DMS 273 treated with DMSO at 0.1 percent for 48 hours (cell line): Measurements from ENCODE around the gene RANBP3.
"Not testable (repeated sequence)": the region's sequence is repeated elsewhere in the genome, so short reads cannot be mapped to it uniquely, and the experiment has no call there.

Experiments used
- DNase-seq: peaks from one replicate; lab custom pipeline; 2025; lab: John Stamatoyannopoulos, UW

Gene RANBP3, protein sequence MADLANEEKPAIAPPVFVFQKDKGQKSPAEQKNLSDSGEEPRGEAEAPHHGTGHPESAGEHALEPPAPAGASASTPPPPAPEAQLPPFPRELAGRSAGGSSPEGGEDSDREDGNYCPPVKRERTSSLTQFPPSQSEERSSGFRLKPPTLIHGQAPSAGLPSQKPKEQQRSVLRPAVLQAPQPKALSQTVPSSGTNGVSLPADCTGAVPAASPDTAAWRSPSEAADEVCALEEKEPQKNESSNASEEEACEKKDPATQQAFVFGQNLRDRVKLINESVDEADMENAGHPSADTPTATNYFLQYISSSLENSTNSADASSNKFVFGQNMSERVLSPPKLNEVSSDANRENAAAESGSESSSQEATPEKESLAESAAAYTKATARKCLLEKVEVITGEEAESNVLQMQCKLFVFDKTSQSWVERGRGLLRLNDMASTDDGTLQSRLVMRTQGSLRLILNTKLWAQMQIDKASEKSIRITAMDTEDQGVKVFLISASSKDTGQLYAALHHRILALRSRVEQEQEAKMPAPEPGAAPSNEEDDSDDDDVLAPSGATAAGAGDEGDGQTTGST

GRCh38 chr19:5977785-5978605 is at the start of gene RANBP3:
TSS of gene RANBP3 (minus strand) at chr19:5978140. CDS start at chr19:5978082, 58 bp downstream.
- peak; percentile 96 for DNase-seq

DNA sequence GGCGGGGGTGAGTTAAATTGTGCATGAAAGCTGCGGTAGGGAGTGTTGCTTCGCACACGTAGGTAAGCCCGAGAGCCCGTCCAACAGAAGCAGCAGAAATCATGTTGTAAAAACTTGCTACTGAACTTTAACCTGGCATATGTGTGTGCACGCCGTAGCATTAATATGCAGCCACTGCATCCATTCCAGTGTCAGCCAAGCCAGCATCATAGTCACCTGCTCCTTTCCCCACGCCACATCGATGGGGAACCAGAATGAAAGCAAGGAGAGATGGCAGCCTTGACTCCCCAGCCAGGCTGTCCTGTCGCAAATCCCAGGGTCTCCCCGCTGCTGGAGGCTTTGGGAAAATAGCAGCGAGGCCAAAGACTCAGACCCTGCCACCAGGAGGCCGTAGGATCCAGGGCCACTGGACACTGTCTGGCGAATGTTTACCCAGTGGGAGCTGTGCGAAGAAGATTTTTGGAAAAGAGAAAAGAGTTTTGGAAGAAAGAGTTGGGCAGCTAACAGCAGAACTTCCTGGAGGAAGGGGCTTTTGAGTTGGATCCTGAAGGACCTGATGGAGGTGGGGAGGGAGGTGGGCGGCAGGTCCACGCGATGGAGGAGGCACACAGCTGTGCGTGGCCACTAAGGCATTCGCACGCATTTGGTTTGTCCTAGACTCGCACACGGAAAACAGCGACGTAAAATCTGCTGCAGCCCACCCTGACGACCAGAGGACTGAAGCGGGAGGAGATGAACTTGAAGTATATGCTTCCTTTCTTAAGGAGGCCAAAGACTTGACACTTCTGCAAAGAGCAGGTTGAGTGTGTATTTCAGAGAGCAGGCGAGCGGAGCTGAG is 48.7 kb upstream of the RANBP3 start:
- DNase-seq: no peak

DNA sequence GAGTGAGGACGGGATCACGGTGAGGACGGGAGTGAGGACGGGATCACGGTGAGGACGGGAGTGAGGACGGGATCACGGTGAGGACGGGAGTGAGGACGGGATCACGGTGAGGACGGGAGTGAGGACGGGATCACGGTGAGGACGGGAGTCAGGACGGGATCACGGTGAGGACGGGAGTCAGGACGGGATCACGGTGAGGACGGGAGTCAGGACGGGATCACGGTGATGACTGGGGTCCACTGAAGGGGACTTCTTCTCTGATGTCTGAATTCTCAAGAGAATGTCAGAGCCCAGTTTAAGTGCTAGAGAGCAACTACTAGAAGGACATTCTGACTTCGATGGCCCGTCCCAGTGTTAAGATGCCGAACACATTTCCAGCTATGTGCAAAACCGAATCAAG is 46.8 kb upstream of the RANBP3 start:
- DNase-seq: not testable (repeated sequence)

DNA sequence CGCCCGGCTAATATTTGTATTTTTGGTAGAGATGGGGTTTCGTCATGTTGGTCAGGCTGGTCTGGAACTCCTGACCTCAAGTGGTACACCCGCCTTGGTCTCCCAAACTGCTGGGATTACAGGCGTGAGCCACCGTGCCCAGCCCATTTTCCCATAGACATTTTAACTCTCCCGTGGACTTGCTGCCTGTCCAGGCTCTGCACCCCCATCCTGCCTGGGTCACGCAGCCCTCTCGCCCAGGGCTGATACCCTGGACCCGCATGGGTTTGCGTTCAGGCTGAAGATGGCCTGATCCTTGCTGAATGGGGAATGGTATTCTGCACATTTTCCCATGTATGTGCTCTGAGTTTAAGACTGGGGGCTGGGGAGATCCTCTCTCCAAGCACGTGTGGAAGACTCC is 46.0 kb upstream of the RANBP3 start:
- no peak for DNase-seq

DNA sequence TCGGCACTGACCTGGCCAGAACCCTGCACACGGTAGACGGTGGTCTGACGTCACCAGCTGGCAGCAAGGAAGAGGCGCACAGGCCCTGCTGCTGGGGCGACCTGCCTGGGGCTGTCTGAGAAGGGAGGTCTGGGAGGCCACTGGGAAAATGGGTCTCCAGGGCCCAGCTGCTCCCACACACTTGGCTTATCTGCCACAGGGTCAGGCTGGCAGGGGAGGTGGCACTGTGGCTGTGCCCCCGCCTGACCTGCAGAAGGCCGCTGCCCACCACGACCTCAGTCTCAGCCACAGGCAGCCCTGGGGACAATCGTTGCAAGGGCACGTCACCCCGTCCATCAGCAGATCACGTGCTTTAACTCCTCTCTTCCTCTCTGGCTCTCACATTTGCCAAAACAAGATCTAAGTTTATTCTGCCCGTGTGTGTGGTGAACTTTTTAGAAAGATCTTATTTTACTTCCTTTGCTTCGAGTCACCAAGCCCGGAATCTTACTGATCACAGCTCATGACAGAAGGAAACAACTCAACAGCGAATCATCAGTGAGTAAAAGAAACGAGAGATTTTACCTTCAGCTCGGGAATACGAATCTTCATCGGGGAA is 45.2 kb upstream of the RANBP3 start:
- no peak for DNase-seq

GRCh38 chr19:6022570-6023064 is 44.7 kb upstream of the RANBP3 start:
- DNase-seq: no peak

DNA sequence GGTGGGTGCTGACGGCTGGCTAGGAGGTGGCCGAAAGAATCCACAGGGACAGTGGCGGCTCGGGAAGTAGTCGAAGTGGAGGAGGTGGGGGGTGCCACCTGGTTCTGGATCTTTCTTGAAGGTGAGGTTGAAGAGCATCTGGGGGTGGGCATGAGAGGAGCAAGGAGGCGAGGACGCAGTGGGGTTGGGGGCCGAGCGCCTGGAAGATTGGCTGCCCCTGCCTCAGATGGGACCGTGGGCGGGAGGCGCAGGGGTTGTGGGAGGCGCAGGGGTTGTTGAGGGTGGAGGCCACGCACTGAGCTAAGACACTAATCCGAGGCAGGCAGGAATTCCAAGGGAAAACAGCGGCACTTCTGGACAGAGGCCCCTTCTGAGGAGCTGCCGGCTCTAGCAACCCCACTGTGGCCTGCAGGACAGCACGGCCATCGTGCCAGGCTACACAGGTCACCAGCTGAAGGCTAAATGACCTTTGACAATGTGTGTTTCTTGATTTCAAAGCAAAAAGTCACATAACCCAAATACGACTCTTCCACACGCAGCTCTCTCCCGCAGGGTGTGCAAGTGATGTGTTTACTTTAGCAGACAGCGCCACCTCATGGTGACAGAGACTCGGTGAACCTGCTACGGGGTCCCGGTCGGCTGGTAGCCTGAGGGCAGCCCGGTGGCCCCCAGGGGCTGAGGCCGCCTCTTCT is 44.1 kb upstream of the RANBP3 start:
- peak; percentile 5 for DNase-seq

DNA sequence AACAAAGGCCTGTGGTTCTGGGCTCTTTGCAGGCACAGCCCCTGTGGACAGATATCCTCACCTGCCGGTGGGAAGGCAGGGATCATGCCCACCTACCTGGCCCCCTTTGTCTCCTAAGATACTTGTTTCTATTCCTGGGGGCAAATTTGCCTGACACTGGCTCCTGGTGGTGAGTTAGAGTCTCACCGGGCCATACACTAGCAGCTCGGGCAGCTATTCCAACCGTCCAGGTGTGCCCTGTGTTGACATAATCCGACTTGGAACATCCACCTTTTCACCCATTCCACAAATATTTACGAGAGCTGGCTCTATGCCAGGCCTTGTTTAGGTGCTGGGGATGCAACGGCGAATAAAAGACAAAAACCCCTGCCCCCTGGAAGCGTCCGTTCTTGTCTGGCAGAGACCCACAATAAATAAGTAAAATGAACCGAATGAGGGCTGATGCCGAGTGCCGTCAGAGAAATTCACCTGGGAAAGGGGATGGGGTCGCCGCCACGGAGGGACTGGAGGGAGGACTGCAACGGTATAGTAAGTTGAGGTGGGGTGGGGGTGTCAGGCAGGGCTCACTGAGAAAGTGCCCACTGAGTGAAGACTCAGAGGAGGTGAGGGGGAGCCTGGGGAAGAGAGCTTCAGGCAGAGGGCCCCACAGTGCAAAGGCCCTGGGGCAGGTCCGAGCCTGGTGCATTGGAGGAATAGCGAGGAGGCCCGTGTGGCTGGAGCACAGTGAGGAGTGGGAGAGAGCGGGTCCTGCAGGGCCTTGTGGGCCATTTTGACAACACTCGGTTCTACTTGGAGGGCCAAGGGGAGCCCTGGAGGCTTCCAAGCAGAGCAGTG is 43.2 kb upstream of the RANBP3 start:
- no peak for DNase-seq

GRCh38 chr19:6020166-6020882 is 42.4 kb upstream of the RANBP3 start:
- DNase-seq: no peak

DNA sequence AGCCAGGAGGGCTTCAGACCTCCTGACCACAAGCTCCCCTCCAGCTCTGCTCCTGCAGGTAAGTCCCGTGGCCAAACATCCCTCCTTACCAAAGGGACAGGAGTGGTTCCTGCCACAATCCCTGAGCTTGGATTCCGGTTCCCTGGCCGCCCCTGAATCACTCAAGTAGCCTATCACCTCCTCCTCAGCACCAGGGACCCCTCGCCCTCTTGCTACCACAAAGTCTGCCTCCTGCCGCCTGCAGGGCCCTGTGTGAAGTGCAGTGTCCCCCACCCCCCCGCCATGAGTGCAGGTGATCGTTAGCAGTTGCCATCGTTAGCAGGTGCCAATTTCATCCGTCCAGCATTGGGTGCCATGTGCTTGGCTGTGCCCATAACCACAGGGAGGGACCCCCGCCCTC is 40.8 kb upstream of the RANBP3 start:
- no peak for DNase-seq

GRCh38 chr19:6017576-6017975 is 39.6 kb upstream of the RANBP3 start:
- DNase-seq: no peak

GRCh38 chr19:6015841-6016545 is 38.1 kb upstream of the RANBP3 start:
- no peak for DNase-seq

DNA sequence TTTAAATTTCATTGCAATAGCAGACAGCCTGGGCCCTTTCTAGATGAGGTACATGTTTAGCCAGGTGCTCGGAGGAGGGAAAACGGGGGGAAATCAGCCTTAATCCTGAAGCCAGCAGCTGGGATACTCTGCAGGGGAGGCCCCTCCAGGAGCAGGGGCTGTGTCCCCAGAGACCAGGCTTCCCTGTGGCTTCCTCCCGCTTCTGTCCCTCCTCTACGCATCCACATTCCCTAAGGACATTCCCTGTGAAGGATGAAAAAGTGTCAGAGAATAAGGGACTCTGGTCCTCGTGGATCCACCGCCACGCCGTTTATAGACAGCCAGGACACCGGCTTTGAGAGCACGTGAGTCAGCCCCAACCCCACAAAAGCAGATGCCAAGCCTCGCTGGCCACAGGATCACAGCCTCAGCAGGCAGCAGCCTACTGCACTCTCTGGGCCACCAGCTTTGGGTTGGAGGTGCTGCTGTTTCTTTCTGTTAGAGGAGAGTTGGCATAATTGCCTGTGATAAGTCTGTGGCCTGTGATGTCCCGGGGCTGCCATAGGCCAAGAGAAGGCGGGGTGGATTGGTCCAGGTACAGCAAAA is 36.7 kb upstream of the RANBP3 start:
- no peak for DNase-seq

GRCh38 chr19:6012426-6013170 is 34.7 kb upstream of the RANBP3 start:
- no peak for DNase-seq

- no peak for DNase-seq
These were observed 33.9 kb upstream of the RANBP3 start for GRCh38 chr19:6011794-6012193.

DNA sequence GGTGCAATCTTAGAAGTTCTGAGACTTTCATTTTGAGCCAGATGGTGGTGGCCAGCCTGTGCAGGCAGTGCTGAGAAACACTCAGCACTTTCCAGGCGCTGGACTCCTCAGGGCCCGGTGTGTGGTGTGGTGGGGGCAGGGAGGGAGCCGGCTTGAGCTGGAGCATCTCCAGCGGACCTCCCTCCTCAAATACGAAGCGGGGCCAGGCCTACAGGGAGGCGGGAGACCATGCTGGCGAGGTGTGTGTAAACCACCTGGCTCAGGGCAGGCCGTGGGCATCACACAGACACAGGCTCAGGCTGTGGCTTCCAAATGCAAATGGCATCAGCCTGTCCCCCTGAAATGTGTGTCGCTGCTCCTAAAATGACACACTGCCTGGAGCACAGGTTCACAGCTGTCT is 33.3 kb upstream of the RANBP3 start:
- DNase-seq: no peak

DNA sequence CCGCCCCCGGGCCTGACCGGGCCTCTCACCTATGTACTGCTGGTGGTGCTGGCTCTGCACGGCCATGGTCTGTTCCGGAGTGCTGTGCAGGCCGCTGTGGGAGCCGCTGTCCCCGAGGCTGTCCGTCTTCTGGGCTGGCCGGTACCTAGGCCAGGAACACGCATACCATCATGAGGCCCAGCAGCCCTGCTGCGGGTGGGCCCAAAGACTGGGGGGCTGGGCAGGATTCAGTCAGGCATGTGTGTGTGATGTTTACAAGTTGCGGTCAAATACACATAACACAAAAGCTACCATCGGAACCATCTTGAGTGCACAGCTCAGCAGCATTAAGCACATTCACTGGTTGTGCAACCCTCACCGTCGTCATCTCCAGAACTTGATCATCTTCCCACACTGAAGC is 32.2 kb upstream of the RANBP3 start:
- DNase-seq: no peak
